Measurements from ENCODE around the gene HUS1. TPM values are rescaled to one million over a fixed set of nuclear protein-coding genes. Genes with fewer than 3 reads are reported as not detected.
"Not testable (repeated sequence)": the region's sequence is repeated elsewhere in the genome, so short reads cannot be mapped to it uniquely, and the experiment has no call there.

Gene HUS1
- total RNA-seq, 4 donors from 2014 or later = 11.5 to 15.6 (median 13.7) TPM

GRCh38 chr7:47988496-47989386, 9.3 kb upstream of the HUS1 start:
- no peak for TF ChIP-seq POLR2AphosphoS5 (IDR thresholded peaks at IDR 0.05)
- TF ChIP-seq, protein P1, sequence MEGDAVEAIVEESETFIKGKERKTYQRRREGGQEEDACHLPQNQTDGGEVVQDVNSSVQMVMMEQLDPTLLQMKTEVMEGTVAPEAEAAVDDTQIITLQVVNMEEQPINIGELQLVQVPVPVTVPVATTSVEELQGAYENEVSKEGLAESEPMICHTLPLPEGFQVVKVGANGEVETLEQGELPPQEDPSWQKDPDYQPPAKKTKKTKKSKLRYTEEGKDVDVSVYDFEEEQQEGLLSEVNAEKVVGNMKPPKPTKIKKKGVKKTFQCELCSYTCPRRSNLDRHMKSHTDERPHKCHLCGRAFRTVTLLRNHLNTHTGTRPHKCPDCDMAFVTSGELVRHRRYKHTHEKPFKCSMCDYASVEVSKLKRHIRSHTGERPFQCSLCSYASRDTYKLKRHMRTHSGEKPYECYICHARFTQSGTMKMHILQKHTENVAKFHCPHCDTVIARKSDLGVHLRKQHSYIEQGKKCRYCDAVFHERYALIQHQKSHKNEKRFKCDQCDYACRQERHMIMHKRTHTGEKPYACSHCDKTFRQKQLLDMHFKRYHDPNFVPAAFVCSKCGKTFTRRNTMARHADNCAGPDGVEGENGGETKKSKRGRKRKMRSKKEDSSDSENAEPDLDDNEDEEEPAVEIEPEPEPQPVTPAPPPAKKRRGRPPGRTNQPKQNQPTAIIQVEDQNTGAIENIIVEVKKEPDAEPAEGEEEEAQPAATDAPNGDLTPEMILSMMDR (IDR thresholded peaks at IDR 0.05) = no peak
- TF ChIP-seq EP300 (IDR thresholded peaks at IDR 0.05) = no peak
- TF ChIP-seq POLR2A (IDR thresholded peaks at IDR 0.05; ENCODE audit: low read depth) = no peak
- Histone ChIP-seq H3K9me3 (no peaks in the 10 kb centered on the region), H3K36me3 (no peaks in the 10 kb centered on the region), H3K27ac (replicated peaks in 1 of 4) (no peak overlapping the region), H3K27me3 (no peaks in the 10 kb centered on the region), H3K4me3 (no peak overlapping the region), H3K4me1 (peaks cover 0 to 16% (median 9%) of the 10 kb centered on the region in 4 donors)
- intact Hi-C loops (cut with DNase I) = no loop called here
- 83% methylated on average over 8 of the region's 8 CpGs for WGBS
- DNase-seq (ENCODE audit: extremely low spot score) = no peak

DNA sequence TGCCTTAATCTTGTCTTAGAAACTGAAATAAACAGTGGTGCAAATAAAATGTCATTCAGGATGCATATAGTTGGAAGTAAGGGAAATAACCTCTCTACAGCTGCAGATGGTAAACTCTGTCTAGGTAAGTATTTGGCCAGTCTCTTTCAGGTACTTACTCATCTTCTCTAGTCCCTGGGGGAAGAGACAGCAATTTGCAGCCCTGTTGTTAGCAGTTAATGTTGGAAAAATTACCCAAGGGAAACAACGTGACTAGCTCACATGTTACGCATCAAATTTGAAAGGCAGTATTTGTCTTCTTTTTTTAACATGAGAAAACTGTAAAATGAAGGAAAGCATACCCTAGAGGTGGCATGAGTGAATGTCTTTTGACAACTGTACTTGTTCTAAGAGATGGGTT, 3.2 kb upstream of the HUS1 start:
- Histone ChIP-seq H3K4me3 (no peak overlapping the region), H3K9me3 (no peaks in the 10 kb centered on the region), H3K4me1 (peaks cover 12 to 16% (median 13%) of the 10 kb centered on the region in 4 donors), H3K27me3 (no peaks in the 10 kb centered on the region), H3K27ac (replicated peaks in 1 of 4) (no peak overlapping the region), H3K36me3 (peaks cover 3 to 9% (median 6%) of the 10 kb centered on the region in 4 donors)
- TF ChIP-seq POLR2AphosphoS5 (IDR thresholded peaks at IDR 0.05) (no peak), EP300 (IDR thresholded peaks at IDR 0.05) (no peak), POLR2A (IDR thresholded peaks at IDR 0.05; ENCODE audit: low read depth) (no peak)
- TF ChIP-seq, protein P1 (IDR thresholded peaks at IDR 0.05) = no peak
- intact Hi-C loops (cut with DNase I) = no loop called here
- WGBS = 45% methylated on average over 2 of the region's 2 CpGs
- no peak for DNase-seq (ENCODE audit: extremely low spot score)

DNA sequence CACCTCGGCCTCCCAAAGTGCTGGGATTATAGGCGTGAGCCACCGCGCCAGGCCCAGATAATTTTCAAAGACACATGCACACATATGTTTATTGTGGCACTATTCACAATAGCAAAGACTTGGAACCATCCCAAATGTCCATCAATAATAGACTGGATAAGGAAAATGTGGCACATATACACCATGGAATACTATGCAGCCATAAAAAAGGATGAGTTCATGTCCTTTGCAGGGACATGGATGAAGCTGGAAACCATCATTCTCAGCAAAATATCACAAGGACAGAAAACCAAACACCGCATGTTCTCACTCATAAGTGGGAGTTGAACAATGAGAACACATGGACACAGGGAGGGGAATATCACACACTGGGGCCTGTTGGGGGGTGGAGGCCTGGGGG, 1.2 kb upstream of the HUS1 start:
- Histone ChIP-seq H3K36me3 (peaks cover 23 to 28% (median 25%) of the 10 kb centered on the region in 4 donors), H3K4me1 (peaks cover 14 to 23% (median 17%) of the 10 kb centered on the region in 4 donors)
- H3K27ac ChIP-seq (replicated peaks in 1 of 4); H3K4me3 ChIP-seq; DNase-seq (ENCODE audit: extremely low spot score); H3K9me3 ChIP-seq; H3K27me3 ChIP-seq; intact Hi-C loops (cut with DNase I): not testable (repeated sequence)
- WGBS = 95% methylated on average over 4 of the region's 5 CpGs

DNA sequence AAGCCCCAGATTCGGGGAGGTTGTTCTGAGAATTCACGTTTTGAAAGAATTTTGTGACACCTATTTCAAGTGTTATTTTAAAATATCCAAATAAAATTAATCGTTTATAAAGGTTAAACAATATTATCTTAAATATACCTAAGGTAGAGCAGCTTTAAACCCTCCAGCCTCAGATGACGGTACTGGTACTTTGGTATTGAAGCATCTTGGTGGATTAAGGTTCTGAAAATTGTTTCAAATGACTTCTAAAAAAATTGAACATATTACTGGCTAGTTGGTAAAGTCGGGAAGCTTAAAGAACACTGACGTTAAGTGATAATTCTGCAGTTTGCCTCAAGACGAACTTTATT, 392 bp upstream of the HUS1 start:
- TF ChIP-seq POLR2A (IDR thresholded peaks at IDR 0.05; ENCODE audit: low read depth) (no peak), POLR2AphosphoS5 (IDR thresholded peaks at IDR 0.05) (no peak), EP300 (IDR thresholded peaks at IDR 0.05) (no peak)
- TF ChIP-seq, protein P1 (IDR thresholded peaks at IDR 0.05) = no peak
- Histone ChIP-seq H3K4me1 (peaks cover 14 to 23% (median 17%) of the 10 kb centered on the region in 4 donors), H3K27ac (replicated peaks in 1 of 4) (peak overlapping the region; percentile 81 to 92 (median 90)), H3K27me3 (no peaks in the 10 kb centered on the region), H3K36me3 (peaks cover 30 to 37% (median 34%) of the 10 kb centered on the region in 4 donors), H3K4me3 (peak overlapping the region; percentile 66 to 89 (median 80)), H3K9me3 (no peaks in the 10 kb centered on the region)
- no peak for DNase-seq (ENCODE audit: extremely low spot score)
- intact Hi-C loops (cut with DNase I) = loop anchor here (2.0 kb wide), 1 partner anchor 111 kb away; no protein-coding TSS in a partner anchor
- WGBS = 34% methylated on average over 7 of the region's 7 CpGs

- no peak for DNase-seq (ENCODE audit: extremely low spot score)
- intact Hi-C loops (cut with DNase I) = loop anchor here (2.0 kb wide), 1 partner anchor 112 kb away; no protein-coding TSS in a partner anchor
- TF ChIP-seq POLR2A (IDR thresholded peaks at IDR 0.05; ENCODE audit: low read depth) (no peak), POLR2AphosphoS5 (IDR thresholded peaks at IDR 0.05) (no peak), EP300 (IDR thresholded peaks at IDR 0.05) (no peak)
- TF ChIP-seq, protein P1 (IDR thresholded peaks at IDR 0.05) = no peak
- peak overlapping the region; percentile 66 to 89 (median 80) for H3K4me3 ChIP-seq
- H3K27me3 ChIP-seq = no peaks in the 10 kb centered on the region
- H3K4me1 ChIP-seq = peaks cover 14 to 23% (median 17%) of the 10 kb centered on the region in 4 donors
- peaks cover 40 to 47% (median 44%) of the 10 kb centered on the region in 4 donors for H3K36me3 ChIP-seq
- peak overlapping the region; percentile 81 to 92 (median 90) for H3K27ac ChIP-seq (replicated peaks in 1 of 4)
- 16% methylated on average over 4 of the region's 4 CpGs for WGBS
- H3K9me3 ChIP-seq = no peaks in the 10 kb centered on the region
Measured at GRCh38 chr7:47978790-47979144, 648 bp downstream of the HUS1 start.

All from esophagus muscularis mucosa (tissue), 4 donors.